ENCODE results near the gene MCM3AP. TPM values are rescaled to one million over a fixed set of nuclear protein-coding genes. Genes with fewer than 3 reads are reported as not detected.
"Not testable (repeated sequence)": the region's sequence is repeated elsewhere in the genome, so short reads cannot be mapped to it uniquely, and the experiment has no call there.

The MCM3AP gene
- total RNA-seq, 2 donors from 2014 or later, result 161 to 193 TPM

- Mint-ChIP-seq H3K36me3 (no peaks in the 10 kb centered on the region), H3K4me3 (no peak overlapping the region), H3K27me3 (no peaks in the 10 kb centered on the region), H3K4me1 (ENCODE audit: low read depth in 2 of 2) (no peaks in the 10 kb centered on the region), H3K27ac (no peak overlapping the region), H3K9me3 (no peaks in the 10 kb centered on the region)
- no peak for ATAC-seq
- DNase-seq (ENCODE audit: low spot score), result no peak
Measured at GRCh38 chr21:46210378-46211136, 74.9 kb downstream of the MCM3AP start.

- no peak overlapping the region for H3K4me3 Mint-ChIP-seq
- H3K27ac Mint-ChIP-seq, result no peak overlapping the region
- ATAC-seq (no peak), DNase-seq (ENCODE audit: low spot score) (no peak)
- no peaks in the 10 kb centered on the region for H3K27me3 Mint-ChIP-seq
- H3K9me3 Mint-ChIP-seq, result no peaks in the 10 kb centered on the region
- H3K4me1 Mint-ChIP-seq (ENCODE audit: low read depth in 2 of 2), result no peaks in the 10 kb centered on the region
- H3K36me3 Mint-ChIP-seq, result no peaks in the 10 kb centered on the region
Measured at GRCh38 chr21:46208761-46209721, 76.4 kb downstream of the MCM3AP start.

GRCh38 chr21:46207920-46208591, 77.4 kb downstream of the MCM3AP start:
- ATAC-seq, result no peak
- Mint-ChIP-seq H3K27me3 (no peaks in the 10 kb centered on the region), H3K4me1 (ENCODE audit: low read depth in 2 of 2) (no peaks in the 10 kb centered on the region), H3K27ac (no peak overlapping the region), H3K36me3 (no peaks in the 10 kb centered on the region), H3K9me3 (no peaks in the 10 kb centered on the region), H3K4me3 (no peak overlapping the region)
- DNase-seq (ENCODE audit: low spot score), result no peak

- Mint-ChIP-seq H3K4me1 (ENCODE audit: low read depth in 2 of 2) (no peaks in the 10 kb centered on the region), H3K4me3 (no peak overlapping the region), H3K36me3 (no peaks in the 10 kb centered on the region), H3K27me3 (no peaks in the 10 kb centered on the region), H3K27ac (no peak overlapping the region), H3K9me3 (no peaks in the 10 kb centered on the region)
- no peak for DNase-seq (ENCODE audit: low spot score)
- no peak for ATAC-seq
Measured at GRCh38 chr21:46207006-46207919, 78.1 kb downstream of the MCM3AP start.

- Mint-ChIP-seq H3K27me3 (no peaks in the 10 kb centered on the region), H3K27ac (no peak overlapping the region), H3K4me3 (no peak overlapping the region), H3K9me3 (no peaks in the 10 kb centered on the region), H3K4me1 (ENCODE audit: low read depth in 2 of 2) (no peaks in the 10 kb centered on the region), H3K36me3 (no peaks in the 10 kb centered on the region)
- DNase-seq (ENCODE audit: low spot score) (no peak), ATAC-seq (peak; percentile 9 to 19)
Measured at GRCh38 chr21:46206163-46207005, 79.0 kb downstream of the MCM3AP start.

GRCh38 chr21:46205766-46206162, 79.6 kb downstream of the MCM3AP start:
- Mint-ChIP-seq H3K4me1 (ENCODE audit: low read depth in 2 of 2) (no peaks in the 10 kb centered on the region), H3K9me3 (no peaks in the 10 kb centered on the region)
- ATAC-seq, result no peak

GRCh38 chr21:46205166-46205565, 80.2 kb downstream of the MCM3AP start:
- Mint-ChIP-seq H3K4me1 (ENCODE audit: low read depth in 2 of 2) (no peaks in the 10 kb centered on the region), H3K9me3 (no peaks in the 10 kb centered on the region), H3K27me3 (no peaks in the 10 kb centered on the region), H3K27ac (no peak overlapping the region), H3K4me3 (no peak overlapping the region), H3K36me3 (no peaks in the 10 kb centered on the region)
- ATAC-seq (no peak), DNase-seq (ENCODE audit: low spot score) (no peak)

More at GRCh38 chr21:46205766-46206162, 79.6 kb downstream of the MCM3AP start:
- Mint-ChIP-seq H3K4me3 (no peak overlapping the region), H3K36me3 (no peaks in the 10 kb centered on the region), H3K27me3 (no peaks in the 10 kb centered on the region), H3K27ac (no peak overlapping the region)
- DNase-seq (ENCODE audit: low spot score), result no peak

- Mint-ChIP-seq H3K27ac (no peak overlapping the region), H3K9me3 (no peaks in the 10 kb centered on the region), H3K36me3 (peaks cover 6% of the 10 kb centered on the region), H3K4me3 (no peak overlapping the region), H3K4me1 (ENCODE audit: low read depth in 2 of 2) (peaks cover 4 to 5% of the 10 kb centered on the region in 2 donors), H3K27me3 (no peaks in the 10 kb centered on the region)
- ATAC-seq (no peak), DNase-seq (ENCODE audit: low spot score) (no peak)
Measured at GRCh38 chr21:46203203-46203600, 82.2 kb downstream of the MCM3AP start.

GRCh38 chr21:46202592-46203202, 82.7 kb downstream of the MCM3AP start:
- H3K4me1 Mint-ChIP-seq (ENCODE audit: low read depth in 2 of 2), result peaks cover 4 to 5% of the 10 kb centered on the region in 2 donors

GRCh38 chr21:46200877-46201803, 84.3 kb downstream of the MCM3AP start:
- not testable (repeated sequence) for DNase-seq (ENCODE audit: low spot score); H3K4me3 Mint-ChIP-seq; H3K9me3 Mint-ChIP-seq; H3K36me3 Mint-ChIP-seq; H3K27me3 Mint-ChIP-seq; ATAC-seq; H3K4me1 Mint-ChIP-seq (ENCODE audit: low read depth in 2 of 2); H3K27ac Mint-ChIP-seq

More at GRCh38 chr21:46202592-46203202, 82.7 kb downstream of the MCM3AP start:
- H3K27ac Mint-ChIP-seq, result no peak overlapping the region
- no peak for ATAC-seq
- H3K4me3 Mint-ChIP-seq, result no peak overlapping the region
- DNase-seq (ENCODE audit: low spot score), result no peak
- no peaks in the 10 kb centered on the region for H3K27me3 Mint-ChIP-seq
- H3K9me3 Mint-ChIP-seq, result no peaks in the 10 kb centered on the region
- H3K36me3 Mint-ChIP-seq, result peaks cover 6% of the 10 kb centered on the region
